ENCODE results near the gene IDI2.

Gene IDI2

GRCh38 chr10:971613-972012 lies 54.0 kb downstream of the IDI2 start:
- in situ Hi-C loops (cut with HindIII; ENCODE audit: low sequenced_read_pairs), result no loop called here
- no peak for TF ChIP-seq CTCF (IDR thresholded peaks at IDR 0.05; ENCODE audit: low read depth, low read length, missing control alignments)
- H3K4me3 ChIP-seq (ENCODE audit: low read depth, low read length), result no peak overlapping the region
- DNase-seq (ENCODE audit: low read depth), result no peak

GRCh38 chr10:971150-971542 lies 54.5 kb downstream of the IDI2 start:
- no peak for DNase-seq (ENCODE audit: low read depth)
- no peak overlapping the region for H3K4me3 ChIP-seq (ENCODE audit: low read depth, low read length)
- in situ Hi-C loops (cut with HindIII; ENCODE audit: low sequenced_read_pairs), result no loop called here
- TF ChIP-seq CTCF (IDR thresholded peaks at IDR 0.05; ENCODE audit: low read depth, low read length, missing control alignments), result no peak

- in situ Hi-C loops (cut with HindIII; ENCODE audit: low sequenced_read_pairs), result no loop called here
- no peak for TF ChIP-seq CTCF (IDR thresholded peaks at IDR 0.05; ENCODE audit: low read depth, low read length, missing control alignments)
- H3K4me3 ChIP-seq (ENCODE audit: low read depth, low read length), result no peak overlapping the region
- DNase-seq (ENCODE audit: low read depth), result no peak
Observed at GRCh38 chr10:970311-971149, 55.1 kb downstream of the IDI2 start.

- in situ Hi-C loops (cut with HindIII; ENCODE audit: low sequenced_read_pairs), result loop anchor here (5.0 kb wide), 1 partner anchor 107 kb away; no protein-coding TSS in a partner anchor
- no peak for DNase-seq (ENCODE audit: low read depth)
- no peak for TF ChIP-seq CTCF (IDR thresholded peaks at IDR 0.05; ENCODE audit: low read depth, low read length, missing control alignments)
- H3K4me3 ChIP-seq (ENCODE audit: low read depth, low read length), result no peak overlapping the region
Observed at GRCh38 chr10:969473-970150, 56.0 kb downstream of the IDI2 start.
